ENCODE data around the gene C3orf80.

Gene C3orf80

DNA sequence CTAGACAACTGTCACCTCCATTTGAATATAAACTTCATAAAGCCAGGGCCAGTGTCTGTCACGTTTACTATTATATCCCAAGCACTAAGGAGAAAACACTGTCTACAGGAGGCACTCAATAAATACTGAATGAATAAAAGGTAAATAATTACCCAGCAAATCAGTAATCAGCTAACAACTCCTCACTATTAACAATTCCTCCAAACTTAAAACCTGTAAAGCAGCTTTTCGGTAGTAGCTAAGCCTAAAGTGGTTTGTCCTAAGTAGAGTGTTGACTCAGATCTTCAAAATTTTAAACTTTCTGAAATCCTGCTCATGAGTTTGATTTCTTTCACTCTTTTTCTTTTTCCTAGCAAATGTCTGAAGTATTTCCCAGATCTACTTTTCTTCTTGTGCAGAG, 39.9 kb downstream of the C3orf80 start:
- no peak for TF ChIP-seq SIN3A (IDR thresholded peaks at IDR 0.05; ENCODE audit: borderline replicate concordance, insufficient read depth, low read length)
- TF ChIP-seq FOXP2 (optimal IDR thresholded peaks at IDR 0.05; ENCODE audit: borderline replicate concordance, extremely low read depth, extremely low read length, insufficient read depth), result no peak
- TF ChIP-seq, protein P1, sequence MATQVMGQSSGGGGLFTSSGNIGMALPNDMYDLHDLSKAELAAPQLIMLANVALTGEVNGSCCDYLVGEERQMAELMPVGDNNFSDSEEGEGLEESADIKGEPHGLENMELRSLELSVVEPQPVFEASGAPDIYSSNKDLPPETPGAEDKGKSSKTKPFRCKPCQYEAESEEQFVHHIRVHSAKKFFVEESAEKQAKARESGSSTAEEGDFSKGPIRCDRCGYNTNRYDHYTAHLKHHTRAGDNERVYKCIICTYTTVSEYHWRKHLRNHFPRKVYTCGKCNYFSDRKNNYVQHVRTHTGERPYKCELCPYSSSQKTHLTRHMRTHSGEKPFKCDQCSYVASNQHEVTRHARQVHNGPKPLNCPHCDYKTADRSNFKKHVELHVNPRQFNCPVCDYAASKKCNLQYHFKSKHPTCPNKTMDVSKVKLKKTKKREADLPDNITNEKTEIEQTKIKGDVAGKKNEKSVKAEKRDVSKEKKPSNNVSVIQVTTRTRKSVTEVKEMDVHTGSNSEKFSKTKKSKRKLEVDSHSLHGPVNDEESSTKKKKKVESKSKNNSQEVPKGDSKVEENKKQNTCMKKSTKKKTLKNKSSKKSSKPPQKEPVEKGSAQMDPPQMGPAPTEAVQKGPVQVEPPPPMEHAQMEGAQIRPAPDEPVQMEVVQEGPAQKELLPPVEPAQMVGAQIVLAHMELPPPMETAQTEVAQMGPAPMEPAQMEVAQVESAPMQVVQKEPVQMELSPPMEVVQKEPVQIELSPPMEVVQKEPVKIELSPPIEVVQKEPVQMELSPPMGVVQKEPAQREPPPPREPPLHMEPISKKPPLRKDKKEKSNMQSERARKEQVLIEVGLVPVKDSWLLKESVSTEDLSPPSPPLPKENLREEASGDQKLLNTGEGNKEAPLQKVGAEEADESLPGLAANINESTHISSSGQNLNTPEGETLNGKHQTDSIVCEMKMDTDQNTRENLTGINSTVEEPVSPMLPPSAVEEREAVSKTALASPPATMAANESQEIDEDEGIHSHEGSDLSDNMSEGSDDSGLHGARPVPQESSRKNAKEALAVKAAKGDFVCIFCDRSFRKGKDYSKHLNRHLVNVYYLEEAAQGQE (IDR thresholded peaks at IDR 0.05; ENCODE audit: insufficient read depth in 1 of 2, low read depth in 2 of 2, low read length in 2 of 2), result no peak
- no peak for TF ChIP-seq TAF1 (IDR thresholded peaks at IDR 0.05; ENCODE audit: borderline replicate concordance, insufficient read depth, low read length)
- no peak for TF ChIP-seq POLR2AphosphoS5 (IDR thresholded peaks at IDR 0.05; ENCODE audit: low read depth, low read length)

All from PFSK-1 (cell line).